H1 (cell line): ENCODE measurements around the gene KRT85. TPM values are rescaled to one million over a fixed set of nuclear protein-coding genes. Genes with fewer than 3 reads are reported as not detected.

Experiments used
- CTCF ChIA-PET: fragments of 300-600 bp; sonication (Branson Sonifier 250); formaldehyde crosslinking; loops from one replicate; lab custom pipeline; 2021; ENCODE audit not compliant: partially characterized antibody; lab: Charles Lee
- POLR2A ChIA-PET: fragments of 300-600 bp; sonication (Branson Sonifier 250); formaldehyde crosslinking; loops from one replicate; lab custom pipeline; 2021; ENCODE audit warnings: inconsistent platforms; ENCODE audit not compliant: partially characterized antibody; lab: Charles Lee
- DNase-seq, 2 experiments: peaks; one replicate each; pipeline versions ENCODE4 v3.0.0 to v3.0.0-alpha.2; 2010 to 2022; ENCODE audit warnings: low spot score in 2 of 2, low read depth in 1 of 2, mixed read lengths in 1 of 2
- FAIRE-seq: peaks from 2 replicates; lab custom pipeline; 2011; peaks lifted over from hg19 to GRCh38; lab: Jason Lieb, UNC
- H2AFZ ChIP-seq: 2 replicates; pipeline ENCODE4 v1.8.1; 2012; ENCODE audit warnings: low read length, inconsistent platforms
- H2AK5ac ChIP-seq: 2 replicates; pipeline ENCODE4 v1.6.1; 2013; ENCODE audit warnings: low read depth, low read length
- H2BK120ac ChIP-seq: replicated peaks from 2 replicates; pipeline ENCODE3; 2013; ENCODE audit warnings: low read depth, low read length, inconsistent platforms
- H2BK12ac ChIP-seq: 2 replicates; pipeline ENCODE4 v1.6.1; 2013; ENCODE audit warnings: low read depth, low read length
- H2BK15ac ChIP-seq: 2 replicates; pipeline ENCODE4 v1.6.1; 2013; ENCODE audit warnings: low read length
- H2BK20ac ChIP-seq: 2 replicates; pipeline ENCODE4 v1.6.1; 2013; ENCODE audit warnings: low read length
- H2BK5ac ChIP-seq: 2 replicates; pipeline ENCODE4 v1.6.1; 2013; ENCODE audit warnings: low read depth, low read length
- H3K14ac ChIP-seq: 2 replicates; pipeline ENCODE4 v1.6.1; 2013; ENCODE audit warnings: inconsistent platforms; ENCODE audit not compliant: insufficient read length
- H3K18ac ChIP-seq: 2 replicates; pipeline ENCODE4 v1.6.1; 2013; ENCODE audit warnings: low read length; ENCODE audit errors: extremely low read depth
- H3K23ac ChIP-seq: 2 replicates; pipeline ENCODE4 v1.6.1; 2013; ENCODE audit warnings: inconsistent platforms; ENCODE audit not compliant: insufficient read length
- H3K23me2 ChIP-seq: 2 replicates; pipeline ENCODE4 v1.6.1; 2013; ENCODE audit warnings: low read depth, low read length
- H3K27ac ChIP-seq: 2 replicates; pipeline ENCODE4 v1.6.1; 2011; ENCODE audit warnings: low read depth, low read length, inconsistent platforms
- H3K27me3 ChIP-seq, 4 experiments: replicated peaks in 1 of 4; 1 replicate in 1 of 4; 2 replicates in 3 of 4; pipeline versions ENCODE4 v1.6.1 to v1.8.1; 2011 to 2013; ENCODE audit warnings: low read length in 3 of 4, mild to moderate bottlenecking in 3 of 4, inconsistent platforms in 2 of 4, mixed read lengths in 2 of 4, moderate library complexity in 1 of 4; ENCODE audit not compliant: control insufficient read depth in 3 of 4, insufficient read depth in 3 of 4; ENCODE audit errors: extremely low read depth in 1 of 4
- H3K36me3 ChIP-seq, 4 experiments: 2 replicates each; pipeline versions ENCODE4 v1.6.1 to v1.8.1; 2011 to 2013; ENCODE audit warnings: mild to moderate bottlenecking in 4 of 4, low read length in 3 of 4, moderate library complexity in 2 of 4, control low read depth in 1 of 4, inconsistent platforms in 1 of 4; ENCODE audit not compliant: insufficient read depth in 4 of 4, control insufficient read depth in 2 of 4
- H3K4ac ChIP-seq: replicated peaks from 2 replicates; pipeline ENCODE3; 2013; ENCODE audit warnings: low read length, low read depth, mixed read lengths, inconsistent platforms; ENCODE audit not compliant: insufficient read length
- H3K4me1 ChIP-seq, 4 experiments: replicated peaks in 1 of 4; 1 replicate in 1 of 4; 2 replicates in 3 of 4; pipeline versions ENCODE4 v1.6.1 to v1.8.1; 2011 to 2013; ENCODE audit warnings: low read length in 3 of 4, inconsistent platforms in 2 of 4, mixed read lengths in 1 of 4; ENCODE audit not compliant: insufficient read depth in 4 of 4, control insufficient read depth in 3 of 4
- H3K4me2 ChIP-seq, 2 experiments: 2 replicates each; pipeline versions ENCODE4 v1.6.1 to v1.8.1; 2011 to 2013; ENCODE audit warnings: low read depth in 2 of 2, low read length in 2 of 2, control low read depth in 1 of 2, inconsistent platforms in 1 of 2, mild to moderate bottlenecking in 1 of 2; ENCODE audit not compliant: insufficient read depth in 1 of 2
- H3K4me3 ChIP-seq, 4 experiments: fragments of 200-600, 300-600 bp in 1 of 4; sonication (generic), shearing (Covaris generic), sonication (Bioruptor Twin) in 1 of 4; 2 replicates each; pipeline versions ENCODE4 v1.5.1 to v1.8.1; 2011 to 2016; ENCODE audit warnings: low read length in 4 of 4, low read depth in 3 of 4, control low read depth in 2 of 4, inconsistent platforms in 2 of 4, mild to moderate bottlenecking in 2 of 4, mixed read lengths in 1 of 4, moderate library complexity in 1 of 4; ENCODE audit not compliant: insufficient read depth in 2 of 4; ENCODE audit errors: extremely low read depth in 1 of 4
- H3K56ac ChIP-seq: replicated peaks from 2 replicates; pipeline ENCODE3; 2013; ENCODE audit warnings: low read depth, mild to moderate bottlenecking, mixed read lengths, low read length, inconsistent platforms; ENCODE audit not compliant: insufficient read length
- H3K79me1 ChIP-seq: 2 replicates; pipeline ENCODE4 v1.6.1; 2013; ENCODE audit warnings: low read depth, low read length, control low read depth
- H3K79me2 ChIP-seq, 2 experiments: 2 replicates each; pipeline versions ENCODE4 v1.6.1 to v1.8.1; 2012 to 2013; ENCODE audit warnings: low read length in 2 of 2, mild to moderate bottlenecking in 2 of 2, inconsistent platforms in 1 of 2; ENCODE audit not compliant: insufficient read depth in 2 of 2, control insufficient read depth in 1 of 2
- H3K9ac ChIP-seq, 4 experiments: replicated peaks in 1 of 4; 1 replicate in 1 of 4; 2 replicates in 3 of 4; pipeline versions ENCODE4 v1.6.1 to v1.8.1; 2011 to 2013; ENCODE audit warnings: low read depth in 3 of 4, low read length in 3 of 4, control low read depth in 2 of 4, mild to moderate bottlenecking in 2 of 4, moderate library complexity in 2 of 4, inconsistent platforms in 1 of 4; ENCODE audit errors: extremely low read depth in 1 of 4
- H3K9me3 ChIP-seq, 2 experiments: 2 replicates each; pipeline versions ENCODE4 v1.6.1 to v1.8.1; 2012 to 2013; ENCODE audit warnings: mild to moderate bottlenecking in 2 of 2, moderate library complexity in 2 of 2, control low read depth in 1 of 2, inconsistent platforms in 1 of 2, low read depth in 1 of 2, low read length in 1 of 2, mixed read lengths in 1 of 2; ENCODE audit not compliant: insufficient read depth in 2 of 2
- H4K20me1 ChIP-seq, 2 experiments: replicated peaks in 1 of 2; 2 replicates each; pipeline versions ENCODE3 to v1.8.1; 2011 to 2013; ENCODE audit warnings: inconsistent platforms in 2 of 2, low read length in 2 of 2, mild to moderate bottlenecking in 1 of 2; ENCODE audit not compliant: insufficient read depth in 2 of 2, control insufficient read depth in 1 of 2
- H4K5ac ChIP-seq: 2 replicates; pipeline ENCODE4 v1.6.1; 2013; ENCODE audit warnings: low read length, low read depth, mixed read lengths, inconsistent platforms; ENCODE audit not compliant: insufficient read length
- H4K8ac ChIP-seq: 2 replicates; pipeline ENCODE4 v1.8.0; 2013; ENCODE audit warnings: mild to moderate bottlenecking, moderate library complexity, low read length, inconsistent platforms; ENCODE audit not compliant: insufficient read depth; ENCODE audit errors: extremely low read depth
- H4K91ac ChIP-seq: replicated peaks from 2 replicates; pipeline ENCODE3; 2013; ENCODE audit warnings: low read length, mixed read lengths, inconsistent platforms; ENCODE audit not compliant: insufficient read length
- BCL11A ChIP-seq, 2 experiments: IDR thresholded peaks; one replicate each; pipeline ENCODE4 v1.6.1; 2011; ENCODE audit warnings: low read depth in 2 of 2, low read length in 2 of 2, mild to moderate bottlenecking in 2 of 2
- CREB1 ChIP-seq: IDR thresholded peaks from 2 replicates; pipeline ENCODE4 v1.6.1; 2012; ENCODE audit warnings: inconsistent platforms
- EP300 ChIP-seq, 2 experiments: IDR thresholded peaks; 1 replicate in 1 of 2; 2 replicates in 1 of 2; pipeline ENCODE4 v1.6.1; 2011 to 2012; ENCODE audit warnings: low read depth in 2 of 2, low read length in 2 of 2, mild to moderate bottlenecking in 2 of 2, borderline replicate concordance in 1 of 2, inconsistent platforms in 1 of 2, moderate library complexity in 1 of 2
- JUND ChIP-seq: IDR thresholded peaks from 2 replicates; pipeline ENCODE4 v1.6.1; 2011; ENCODE audit warnings: mild to moderate bottlenecking, improper control_type of control experiment, low read length
- KDM4A ChIP-seq: IDR thresholded peaks from one replicate; pipeline ENCODE4 v1.7.1; 2012; ENCODE audit warnings: low read depth, mild to moderate bottlenecking, moderate library complexity, low read length, inconsistent platforms; ENCODE audit not compliant: severe bottlenecking
- NRF1 ChIP-seq: IDR thresholded peaks from 2 replicates; pipeline ENCODE4 v1.6.1; 2011; ENCODE audit warnings: mild to moderate bottlenecking, low read depth, low read length, improper control_type of control experiment
- PHF8 ChIP-seq: fragments of 200-600 bp; sonication (generic); conservative IDR thresholded peaks from 2 replicates; pipeline ENCODE4 v1.7.1; 2012; ENCODE audit warnings: low read depth, mild to moderate bottlenecking, inconsistent platforms, low read length, moderate library complexity
- RAD21 ChIP-seq, 2 experiments: IDR thresholded peaks in 1 of 2; conservative IDR thresholded peaks in 1 of 2; 2 replicates each; pipeline ENCODE4 v1.6.1; 2011; ENCODE audit warnings: low read depth in 2 of 2, low read length in 2 of 2, improper control_type of control experiment in 1 of 2, inconsistent platforms in 1 of 2, mild to moderate bottlenecking in 1 of 2, moderate library complexity in 1 of 2
- RBBP5 ChIP-seq: IDR thresholded peaks from 2 replicates; pipeline ENCODE4 v1.7.1; 2012; ENCODE audit warnings: low read depth, mild to moderate bottlenecking, inconsistent platforms, low read length, moderate library complexity, borderline replicate concordance
- SIX5 ChIP-seq: IDR thresholded peaks from 2 replicates; pipeline ENCODE4 v1.6.1; 2011; ENCODE audit warnings: mild to moderate bottlenecking, low read depth, low read length
- TEAD4 ChIP-seq: IDR thresholded peaks from 2 replicates; pipeline ENCODE4 v1.6.1; 2012; ENCODE audit warnings: low read depth, low read length, inconsistent platforms, mixed read lengths
- USF2 ChIP-seq: IDR thresholded peaks from 2 replicates; pipeline ENCODE4 v1.6.1; 2011; ENCODE audit warnings: low read length, improper control_type of control experiment
- ZNF274 ChIP-seq: IDR thresholded peaks from 2 replicates; pipeline ENCODE4 v1.7.0; 2012; ENCODE audit warnings: low read length, borderline replicate concordance; ENCODE audit errors: extremely low read depth
- WGBS, 2 experiments: shearing (Covaris generic) in 1 of 2; methylation state at CpG; one replicate each; pipeline versions ENCODE4 v1.1.6 to v1.1.7; 2013 to 2015; ENCODE audit warnings: low lambda C conversion rate in 2 of 2, mixed read lengths in 2 of 2, inconsistent platforms in 1 of 2, low coverage in 1 of 2, missing lambda C conversion rate in 1 of 2; ENCODE audit not compliant: insufficient replicate concordance in 2 of 2, insufficient coverage in 1 of 2, insufficient read length in 1 of 2; ENCODE audit errors: extremely low coverage in 1 of 2, missing lambda C conversion rate in 1 of 2; 5-methylcytosine and 5-hydroxymethylcytosine counted together
- polyA plus RNA-seq, 7 experiments: library from polyadenylated mRNA; depleted of rRNA in 3 of 7; stranded (reverse) in 5 of 7; unstranded in 2 of 7; fragments of >200 nt in 5 of 7; fragments of 200-250 nt in 2 of 7; gene quantifications; 1 replicate in 5 of 7; 2 replicates in 1 of 7; 4 replicates in 1 of 7; pipeline versions ENCODE4 v1.2.1 to v1.2.3, GENCODE V29; 2011 to 2013; ENCODE audit warnings: missing spikeins in 2 of 7, mixed read lengths in 2 of 7
- total RNA-seq: library from RNA; stranded (reverse); fragmentation: NEBNext Ultra II Directional; extraction: Animal tissue kit (Norgen Biotek cat#: 25700); gene quantifications from 2 replicates; pipeline ENCODE4 v1.2.1, GENCODE V29; 2021

The KRT85 gene
- total and polyA plus RNA-seq, 2 of the 8 experiments (the other 6 are each of a cell fraction or from before 2014, with no cell fraction given): not detected

GRCh38 chr12:52355176-52355575 lies 12.1 kb downstream of the KRT85 start:
- Histone ChIP-seq H2BK12ac (no peak overlapping the region), H2BK15ac (no peak overlapping the region), H2BK20ac (no peak overlapping the region), H3K23ac (no peak overlapping the region), H3K9ac (no peak overlapping the region), H2AFZ (no peak overlapping the region), H2AK5ac (no peak overlapping the region), H3K4ac (no peak overlapping the region), H3K18ac (no peak overlapping the region), H3K56ac (no peak overlapping the region), H3K9me3 (no peaks in the 10 kb centered on the region; a peak in 1 of 4 replicates), H3K4me3 (no peak overlapping the region), H3K14ac (no peak overlapping the region), H3K79me1 (no peaks in the 10 kb centered on the region), H4K20me1 (no peaks in the 10 kb centered on the region), H4K8ac (no peak overlapping the region), H3K4me1 (no peaks in the 10 kb centered on the region), H2BK120ac (no peak overlapping the region), H4K91ac (no peak overlapping the region), H3K27me3 (no peaks in the 10 kb centered on the region), H3K36me3 (no peaks in the 10 kb centered on the region), H4K5ac (no peak overlapping the region), H2BK5ac (no peak overlapping the region), H3K23me2 (no peaks in the 10 kb centered on the region), H3K27ac (no peak overlapping the region), H3K79me2 (no peaks in the 10 kb centered on the region), H3K4me2 (no peak overlapping the region)
- FAIRE-seq (no peak), DNase-seq (no peak)
- 96% methylated on average over 8 of the region's 8 CpGs; no CpG with 5 or more reads in 1 of the 2 experiments for WGBS, 2 experiments
- CTCF ChIA-PET: interaction anchor here (0.6 to 2.0 kb wide), 8 partner anchors 9 to 211 kb away, joined by 3 to 6 read pairs (median 4); no protein-coding TSS in a partner anchor
- POLR2A ChIA-PET: no interaction called here
- no peak for TF ChIP-seq BCL11A (IDR thresholded peaks at IDR 0.05; ENCODE audit: low read depth in 2 of 2, low read length in 2 of 2)
- TF ChIP-seq EP300 (IDR thresholded peaks at IDR 0.05; ENCODE audit: borderline replicate concordance in 1 of 2, low read depth in 2 of 2, low read length in 2 of 2): no peak
- no peak for TF ChIP-seq SIX5
- TF ChIP-seq NRF1: no peak
- no peak for TF ChIP-seq KDM4A
- no peak for TF ChIP-seq USF2
- TF ChIP-seq TEAD4: no peak
- TF ChIP-seq RAD21 (IDR thresholded peaks at IDR 0.05 in 1 of 2, conservative IDR thresholded peaks at IDR 0.05 in 1 of 2; ENCODE audit: low read depth in 2 of 2, low read length in 2 of 2): no peak
- TF ChIP-seq PHF8: no peak
- TF ChIP-seq ZNF274: no peak
- TF ChIP-seq JUND: no peak
- TF ChIP-seq CREB1: no peak
- no peak for TF ChIP-seq RBBP5
